ENCODE data around the gene EDNRA.

DNA sequence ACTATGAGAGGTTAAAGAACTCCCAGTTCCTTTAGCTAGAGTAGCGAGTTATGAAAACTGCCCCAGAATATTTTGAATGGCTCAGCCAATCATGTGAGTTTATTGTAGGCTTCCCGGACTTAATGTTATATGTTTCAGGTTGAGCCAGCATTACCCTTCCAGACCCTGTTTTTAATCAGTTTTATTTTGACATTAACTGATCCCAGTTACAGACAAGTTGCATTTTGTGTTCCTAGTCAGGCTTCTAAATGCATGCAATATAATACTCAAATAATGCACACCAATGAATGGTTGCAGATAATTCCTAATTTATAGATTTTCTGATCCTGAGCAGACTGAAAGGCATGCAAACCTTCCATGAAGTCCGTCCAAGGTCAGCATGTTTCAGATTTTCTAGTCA is 57.8 kb downstream of the EDNRA start:
- TF ChIP-seq RELA (CRISPR knock-in tag; IDR thresholded peaks at IDR 0.05; ENCODE audit: borderline replicate concordance) (no peak), CTCF (IDR thresholded peaks at IDR 0.05) (no peak), TCF7 (CRISPR knock-in tag; IDR thresholded peaks at IDR 0.05; ENCODE audit: low read depth) (no peak)
- TF ChIP-seq, protein P1, sequence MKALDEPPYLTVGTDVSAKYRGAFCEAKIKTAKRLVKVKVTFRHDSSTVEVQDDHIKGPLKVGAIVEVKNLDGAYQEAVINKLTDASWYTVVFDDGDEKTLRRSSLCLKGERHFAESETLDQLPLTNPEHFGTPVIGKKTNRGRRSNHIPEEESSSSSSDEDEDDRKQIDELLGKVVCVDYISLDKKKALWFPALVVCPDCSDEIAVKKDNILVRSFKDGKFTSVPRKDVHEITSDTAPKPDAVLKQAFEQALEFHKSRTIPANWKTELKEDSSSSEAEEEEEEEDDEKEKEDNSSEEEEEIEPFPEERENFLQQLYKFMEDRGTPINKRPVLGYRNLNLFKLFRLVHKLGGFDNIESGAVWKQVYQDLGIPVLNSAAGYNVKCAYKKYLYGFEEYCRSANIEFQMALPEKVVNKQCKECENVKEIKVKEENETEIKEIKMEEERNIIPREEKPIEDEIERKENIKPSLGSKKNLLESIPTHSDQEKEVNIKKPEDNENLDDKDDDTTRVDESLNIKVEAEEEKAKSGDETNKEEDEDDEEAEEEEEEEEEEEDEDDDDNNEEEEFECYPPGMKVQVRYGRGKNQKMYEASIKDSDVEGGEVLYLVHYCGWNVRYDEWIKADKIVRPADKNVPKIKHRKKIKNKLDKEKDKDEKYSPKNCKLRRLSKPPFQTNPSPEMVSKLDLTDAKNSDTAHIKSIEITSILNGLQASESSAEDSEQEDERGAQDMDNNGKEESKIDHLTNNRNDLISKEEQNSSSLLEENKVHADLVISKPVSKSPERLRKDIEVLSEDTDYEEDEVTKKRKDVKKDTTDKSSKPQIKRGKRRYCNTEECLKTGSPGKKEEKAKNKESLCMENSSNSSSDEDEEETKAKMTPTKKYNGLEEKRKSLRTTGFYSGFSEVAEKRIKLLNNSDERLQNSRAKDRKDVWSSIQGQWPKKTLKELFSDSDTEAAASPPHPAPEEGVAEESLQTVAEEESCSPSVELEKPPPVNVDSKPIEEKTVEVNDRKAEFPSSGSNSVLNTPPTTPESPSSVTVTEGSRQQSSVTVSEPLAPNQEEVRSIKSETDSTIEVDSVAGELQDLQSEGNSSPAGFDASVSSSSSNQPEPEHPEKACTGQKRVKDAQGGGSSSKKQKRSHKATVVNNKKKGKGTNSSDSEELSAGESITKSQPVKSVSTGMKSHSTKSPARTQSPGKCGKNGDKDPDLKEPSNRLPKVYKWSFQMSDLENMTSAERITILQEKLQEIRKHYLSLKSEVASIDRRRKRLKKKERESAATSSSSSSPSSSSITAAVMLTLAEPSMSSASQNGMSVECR (CRISPR knock-in tag; IDR thresholded peaks at IDR 0.05; ENCODE audit: borderline replicate concordance): no peak
- TF ChIP-seq, protein P2, sequence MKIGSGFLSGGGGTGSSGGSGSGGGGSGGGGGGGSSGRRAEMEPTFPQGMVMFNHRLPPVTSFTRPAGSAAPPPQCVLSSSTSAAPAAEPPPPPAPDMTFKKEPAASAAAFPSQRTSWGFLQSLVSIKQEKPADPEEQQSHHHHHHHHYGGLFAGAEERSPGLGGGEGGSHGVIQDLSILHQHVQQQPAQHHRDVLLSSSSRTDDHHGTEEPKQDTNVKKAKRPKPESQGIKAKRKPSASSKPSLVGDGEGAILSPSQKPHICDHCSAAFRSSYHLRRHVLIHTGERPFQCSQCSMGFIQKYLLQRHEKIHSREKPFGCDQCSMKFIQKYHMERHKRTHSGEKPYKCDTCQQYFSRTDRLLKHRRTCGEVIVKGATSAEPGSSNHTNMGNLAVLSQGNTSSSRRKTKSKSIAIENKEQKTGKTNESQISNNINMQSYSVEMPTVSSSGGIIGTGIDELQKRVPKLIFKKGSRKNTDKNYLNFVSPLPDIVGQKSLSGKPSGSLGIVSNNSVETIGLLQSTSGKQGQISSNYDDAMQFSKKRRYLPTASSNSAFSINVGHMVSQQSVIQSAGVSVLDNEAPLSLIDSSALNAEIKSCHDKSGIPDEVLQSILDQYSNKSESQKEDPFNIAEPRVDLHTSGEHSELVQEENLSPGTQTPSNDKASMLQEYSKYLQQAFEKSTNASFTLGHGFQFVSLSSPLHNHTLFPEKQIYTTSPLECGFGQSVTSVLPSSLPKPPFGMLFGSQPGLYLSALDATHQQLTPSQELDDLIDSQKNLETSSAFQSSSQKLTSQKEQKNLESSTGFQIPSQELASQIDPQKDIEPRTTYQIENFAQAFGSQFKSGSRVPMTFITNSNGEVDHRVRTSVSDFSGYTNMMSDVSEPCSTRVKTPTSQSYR (CRISPR knock-in tag; IDR thresholded peaks at IDR 0.05): no peak

Data from WTC11 (cell line).